H9 (cell line): Measurements from ENCODE around the gene IQCE. TPM values are rescaled to one million over a fixed set of nuclear protein-coding genes. Genes with fewer than 3 reads are reported as not detected.

Experiments
- DNase-seq: peaks from one replicate; pipeline ENCODE4 v3.0.0-alpha.2; 2017
- H2AFZ ChIP-seq: one replicate; pipeline ENCODE4 v1.6.1; 2013; ENCODE audit warnings: mild to moderate bottlenecking, low read length, control low read depth, moderate library complexity
- H2AK5ac ChIP-seq: 2 replicates; pipeline ENCODE4 v1.6.1; 2013; ENCODE audit warnings: low read length, control low read depth, mixed read lengths; ENCODE audit not compliant: insufficient read length
- H2BK120ac ChIP-seq: one replicate; pipeline ENCODE4 v1.6.1; 2013; ENCODE audit warnings: low read depth, mild to moderate bottlenecking, low read length, control low read depth, inconsistent platforms; ENCODE audit not compliant: poor library complexity, severe bottlenecking
- H2BK12ac ChIP-seq: 2 replicates; pipeline ENCODE4 v1.6.1; 2013; ENCODE audit warnings: low read length, control low read depth, mixed read lengths, low read depth; ENCODE audit not compliant: insufficient read length
- H2BK15ac ChIP-seq: 2 replicates; pipeline ENCODE4 v1.6.1; 2013; ENCODE audit warnings: low read depth, low read length, control low read depth
- H2BK20ac ChIP-seq: one replicate; pipeline ENCODE4 v1.6.1; 2013; ENCODE audit warnings: low read depth, mild to moderate bottlenecking, low read length, control low read depth, inconsistent platforms; ENCODE audit not compliant: poor library complexity, severe bottlenecking
- H2BK5ac ChIP-seq: 2 replicates; pipeline ENCODE4 v1.6.1; 2013; ENCODE audit warnings: low read length, control low read depth, mixed read lengths; ENCODE audit not compliant: insufficient read length
- H3K14ac ChIP-seq: 2 replicates; pipeline ENCODE4 v1.6.1; 2013; ENCODE audit warnings: low read length, control low read depth; ENCODE audit not compliant: insufficient read depth
- H3K18ac ChIP-seq: 2 replicates; pipeline ENCODE4 v1.6.1; 2013; ENCODE audit warnings: low read depth, mild to moderate bottlenecking, mixed read lengths, low read length, control low read depth; ENCODE audit not compliant: insufficient read length
- H3K23ac ChIP-seq: 2 replicates; pipeline ENCODE4 v1.6.1; 2013; ENCODE audit warnings: low read length, control low read depth, mixed read lengths, low read depth; ENCODE audit not compliant: insufficient read length
- H3K23me2 ChIP-seq: 2 replicates; pipeline ENCODE4 v1.6.1; 2013; ENCODE audit warnings: low read depth, mild to moderate bottlenecking, mixed read lengths, low read length, control low read depth; ENCODE audit not compliant: insufficient read length, poor library complexity, severe bottlenecking
- H3K27ac ChIP-seq: 2 replicates; pipeline ENCODE4 v1.5.1; 2013; ENCODE audit warnings: low read length, control low read depth, mixed read lengths, low read depth; ENCODE audit not compliant: insufficient read length
- H3K27me3 ChIP-seq: 2 replicates; pipeline ENCODE4 v1.6.1; 2013; ENCODE audit warnings: low read length, control low read depth, inconsistent platforms; ENCODE audit not compliant: insufficient read depth
- H3K4ac ChIP-seq: 2 replicates; pipeline ENCODE4 v1.6.1; 2013; ENCODE audit warnings: low read depth, mild to moderate bottlenecking, control low read depth, inconsistent platforms, low read length, moderate library complexity
- H3K4me1 ChIP-seq: 2 replicates; pipeline ENCODE4 v1.6.1; 2013; ENCODE audit warnings: low read length, control low read depth, inconsistent platforms; ENCODE audit not compliant: insufficient read depth
- H3K4me2 ChIP-seq: 2 replicates; pipeline ENCODE4 v1.6.1; 2013; ENCODE audit warnings: low read length, control low read depth, mixed read lengths; ENCODE audit not compliant: insufficient read length, insufficient read depth
- H3K56ac ChIP-seq: 2 replicates; pipeline ENCODE4 v1.6.1; 2013; ENCODE audit warnings: low read depth, mild to moderate bottlenecking, mixed read lengths, low read length, control low read depth; ENCODE audit not compliant: insufficient read length
- H3K79me1 ChIP-seq: 2 replicates; pipeline ENCODE4 v1.6.1; 2013; ENCODE audit warnings: low read depth, mild to moderate bottlenecking, moderate library complexity, low read length, control low read depth, inconsistent platforms; ENCODE audit not compliant: insufficient read depth, poor library complexity, severe bottlenecking
- H3K79me2 ChIP-seq: 2 replicates; pipeline ENCODE4 v1.6.1; 2013; ENCODE audit warnings: low read length, control low read depth, inconsistent platforms; ENCODE audit not compliant: insufficient read depth
- H3K9ac ChIP-seq: 2 replicates; pipeline ENCODE4 v1.6.1; 2013; ENCODE audit warnings: low read length, control low read depth, mixed read lengths; ENCODE audit not compliant: insufficient read length; ENCODE audit errors: extremely low read depth
- H3K9me3 ChIP-seq: one replicate; pipeline ENCODE4 v1.6.1; 2013; ENCODE audit warnings: low read depth, low read length, inconsistent platforms; ENCODE audit not compliant: control insufficient read depth
- H3T11ph ChIP-seq: one replicate; pipeline ENCODE4 v1.6.1; 2013; ENCODE audit warnings: mild to moderate bottlenecking, low read length, control low read depth, inconsistent platforms
- H4K20me1 ChIP-seq: one replicate; pipeline ENCODE4 v1.6.1; 2013; ENCODE audit not compliant: control insufficient read depth, insufficient read length, insufficient read depth
- H4K5ac ChIP-seq: 2 replicates; pipeline ENCODE4 v1.6.1; 2013; ENCODE audit warnings: low read depth, mild to moderate bottlenecking, mixed read lengths, low read length, control low read depth; ENCODE audit not compliant: insufficient read length
- H4K8ac ChIP-seq: replicated peaks from 2 replicates; pipeline ENCODE4 v1.6.1; 2013; ENCODE audit warnings: low read length, control low read depth, mixed read lengths, low read depth; ENCODE audit not compliant: insufficient read length
- H4K91ac ChIP-seq: 2 replicates; pipeline ENCODE4 v1.6.1; 2013; ENCODE audit warnings: low read depth, mild to moderate bottlenecking, moderate library complexity, mixed read lengths, low read length, control low read depth; ENCODE audit not compliant: insufficient read length
- H3K27ac Mint-ChIP-seq, 3 experiments: 2 replicates in 2 of 3; 3 replicates in 1 of 3; pipeline ENCODE4 v1.8.0; 2020 to 2021; ENCODE audit warnings: mixed read lengths in 3 of 3, mild to moderate bottlenecking in 1 of 3, moderate library complexity in 1 of 3
- H3K27me3 Mint-ChIP-seq: 2 replicates; pipeline ENCODE4 v1.8.0; 2021; ENCODE audit warnings: low read depth, mild to moderate bottlenecking, moderate library complexity, mixed read lengths
- H3K36me3 Mint-ChIP-seq, 3 experiments: 2 replicates in 2 of 3; 3 replicates in 1 of 3; pipeline ENCODE4 v1.8.0; 2020 to 2021; ENCODE audit warnings: low read depth in 3 of 3, mixed read lengths in 3 of 3; ENCODE audit not compliant: insufficient read depth in 1 of 3
- H3K4me1 Mint-ChIP-seq, 2 experiments: 2 replicates each; pipeline ENCODE4 v1.8.0; 2020; ENCODE audit warnings: mixed read lengths in 2 of 2
- H3K4me3 Mint-ChIP-seq, 2 experiments: 2 replicates in 1 of 2; 3 replicates in 1 of 2; pipeline ENCODE4 v1.8.0; 2020 to 2021; ENCODE audit warnings: mild to moderate bottlenecking in 2 of 2, mixed read lengths in 2 of 2, moderate library complexity in 1 of 2
- H3K9me3 Mint-ChIP-seq, 2 experiments: 2 replicates in 1 of 2; 3 replicates in 1 of 2; pipeline ENCODE4 v1.8.0; 2020; ENCODE audit warnings: mild to moderate bottlenecking in 2 of 2, mixed read lengths in 2 of 2, moderate library complexity in 1 of 2
- WGBS: extraction: QIAGEN DNeasy Blood & Tissue Kit; methylation state at CpG from one replicate; pipeline ENCODE4 v1.1.7; 2013; ENCODE audit warnings: missing lambda C conversion rate, low lambda C conversion rate, mixed read lengths; ENCODE audit not compliant: insufficient read length; ENCODE audit errors: extremely low coverage; 5-methylcytosine and 5-hydroxymethylcytosine counted together
- total RNA-seq: library from RNA; stranded (reverse); gene quantifications from 2 replicates; pipeline ENCODE4 v1.2.1, GENCODE V29; 2021
- TF ChIP-seq, protein P1 (sequence below): fragments of 200-600 bp; sonication (generic); conservative IDR thresholded peaks from 3 replicates; pipeline ENCODE4 v1.8.0; 2021; ENCODE audit warnings: antibody characterized with exemption, mild to moderate bottlenecking

IQCE gene
- total RNA-seq, 1 experiment from 2014 or later: 7.0 TPM

GRCh38 chr7:2520761-2521290, 38.0 kb upstream of the IQCE start:
- H2AK5ac ChIP-seq: no peak overlapping the region
- no peak overlapping the region for H3K18ac ChIP-seq
- H2BK120ac ChIP-seq: no peak overlapping the region
- no peak overlapping the region for H2BK15ac ChIP-seq
- no peak for DNase-seq
- no peak overlapping the region for H3K27ac ChIP-seq
- no peaks in the 10 kb centered on the region for H3K79me1 ChIP-seq
- no peak overlapping the region for H3K23ac ChIP-seq
- H3T11ph ChIP-seq: no peak overlapping the region
- no peaks in the 10 kb centered on the region for H4K20me1 ChIP-seq
- H3K79me2 ChIP-seq: no peaks in the 10 kb centered on the region; the same call in 1 of the 2 replicates
- no peak overlapping the region for H2BK12ac ChIP-seq
- H3K14ac ChIP-seq: no peak overlapping the region
- H3K9me3 Mint-ChIP-seq: no peaks in the 10 kb centered on the region
- WGBS: no CpG with 5 or more reads among the region's 12 CpGs
- H2BK20ac ChIP-seq: no peak overlapping the region
- H4K8ac ChIP-seq: no peak overlapping the region
- peak overlapping the region in 1 of 3 experiments; percentile 79; a peak in 1 of 7 replicates for H3K27ac Mint-ChIP-seq
- H3K36me3 Mint-ChIP-seq: peaks cover 0 to 8% (median 6%) of the 10 kb centered on the region in 3 experiments; a peak in 3 of 7 replicates
- H2BK5ac ChIP-seq: no peak overlapping the region
- H3K9ac ChIP-seq: no peak overlapping the region
- H2AFZ ChIP-seq: no peak overlapping the region
- no peak overlapping the region for H4K91ac ChIP-seq
- peak overlapping the region; percentile 84 to 93 for H3K4me3 Mint-ChIP-seq
- H4K5ac ChIP-seq: no peak overlapping the region
- H3K4me1 ChIP-seq: peaks cover 4% of the 10 kb centered on the region; the same call in 1 of the 2 replicates
- no peak overlapping the region for H3K4ac ChIP-seq
- no peaks in the 10 kb centered on the region; the same call in 1 of the 2 replicates for H3K27me3 ChIP-seq
- no peak overlapping the region for H3K56ac ChIP-seq
- TF ChIP-seq, protein P1, sequence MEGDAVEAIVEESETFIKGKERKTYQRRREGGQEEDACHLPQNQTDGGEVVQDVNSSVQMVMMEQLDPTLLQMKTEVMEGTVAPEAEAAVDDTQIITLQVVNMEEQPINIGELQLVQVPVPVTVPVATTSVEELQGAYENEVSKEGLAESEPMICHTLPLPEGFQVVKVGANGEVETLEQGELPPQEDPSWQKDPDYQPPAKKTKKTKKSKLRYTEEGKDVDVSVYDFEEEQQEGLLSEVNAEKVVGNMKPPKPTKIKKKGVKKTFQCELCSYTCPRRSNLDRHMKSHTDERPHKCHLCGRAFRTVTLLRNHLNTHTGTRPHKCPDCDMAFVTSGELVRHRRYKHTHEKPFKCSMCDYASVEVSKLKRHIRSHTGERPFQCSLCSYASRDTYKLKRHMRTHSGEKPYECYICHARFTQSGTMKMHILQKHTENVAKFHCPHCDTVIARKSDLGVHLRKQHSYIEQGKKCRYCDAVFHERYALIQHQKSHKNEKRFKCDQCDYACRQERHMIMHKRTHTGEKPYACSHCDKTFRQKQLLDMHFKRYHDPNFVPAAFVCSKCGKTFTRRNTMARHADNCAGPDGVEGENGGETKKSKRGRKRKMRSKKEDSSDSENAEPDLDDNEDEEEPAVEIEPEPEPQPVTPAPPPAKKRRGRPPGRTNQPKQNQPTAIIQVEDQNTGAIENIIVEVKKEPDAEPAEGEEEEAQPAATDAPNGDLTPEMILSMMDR: no peak
- peaks cover 46 to 50% of the 10 kb centered on the region in 2 experiments for H3K4me1 Mint-ChIP-seq
- H3K23me2 ChIP-seq: peaks cover 13% of the 10 kb centered on the region
- H3K27me3 Mint-ChIP-seq: peaks cover 26% of the 10 kb centered on the region
- no peaks in the 10 kb centered on the region for H3K9me3 ChIP-seq
- peak overlapping the region; percentile 63 for H3K4me2 ChIP-seq
